ENCODE data around the gene ZNF213.

DNA sequence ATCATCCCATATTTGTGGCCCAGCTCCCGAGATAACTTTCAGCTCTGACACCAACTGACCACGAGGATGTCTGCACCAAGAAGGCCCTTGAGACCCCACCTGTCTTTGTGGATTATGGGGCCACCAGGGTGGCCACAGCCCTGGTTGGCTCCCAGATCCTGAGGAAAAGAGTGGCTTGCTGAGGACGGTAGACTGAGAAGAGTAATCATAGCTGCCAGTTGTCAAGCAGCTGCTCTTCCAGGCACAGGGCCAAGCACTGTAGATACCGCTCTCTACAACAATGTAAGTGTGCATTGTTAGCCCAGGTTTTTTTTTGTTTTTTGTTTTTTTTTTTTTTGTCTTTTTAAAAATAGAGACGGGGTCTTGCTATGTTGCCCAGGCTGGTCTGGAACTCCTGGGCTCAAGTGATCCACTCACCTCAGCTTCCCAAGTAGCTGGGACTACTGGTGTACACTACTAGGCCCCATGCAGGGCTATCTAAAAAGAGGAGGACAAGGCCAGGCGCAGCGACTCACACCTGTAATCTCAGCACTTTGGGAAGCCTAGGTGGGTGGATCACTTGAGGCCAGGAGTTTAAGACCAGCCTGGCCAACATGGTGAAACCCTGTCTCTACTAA is 12.9 kb upstream of the ZNF213 start:
- TF ChIP-seq POLR2AphosphoS5 (IDR thresholded peaks at IDR 0.05; ENCODE audit: low read depth, low read length) (no peak), TCF7L2 (IDR thresholded peaks at IDR 0.05; ENCODE audit: low read depth, low read length) (no peak)
- TF ChIP-seq, protein P1, sequence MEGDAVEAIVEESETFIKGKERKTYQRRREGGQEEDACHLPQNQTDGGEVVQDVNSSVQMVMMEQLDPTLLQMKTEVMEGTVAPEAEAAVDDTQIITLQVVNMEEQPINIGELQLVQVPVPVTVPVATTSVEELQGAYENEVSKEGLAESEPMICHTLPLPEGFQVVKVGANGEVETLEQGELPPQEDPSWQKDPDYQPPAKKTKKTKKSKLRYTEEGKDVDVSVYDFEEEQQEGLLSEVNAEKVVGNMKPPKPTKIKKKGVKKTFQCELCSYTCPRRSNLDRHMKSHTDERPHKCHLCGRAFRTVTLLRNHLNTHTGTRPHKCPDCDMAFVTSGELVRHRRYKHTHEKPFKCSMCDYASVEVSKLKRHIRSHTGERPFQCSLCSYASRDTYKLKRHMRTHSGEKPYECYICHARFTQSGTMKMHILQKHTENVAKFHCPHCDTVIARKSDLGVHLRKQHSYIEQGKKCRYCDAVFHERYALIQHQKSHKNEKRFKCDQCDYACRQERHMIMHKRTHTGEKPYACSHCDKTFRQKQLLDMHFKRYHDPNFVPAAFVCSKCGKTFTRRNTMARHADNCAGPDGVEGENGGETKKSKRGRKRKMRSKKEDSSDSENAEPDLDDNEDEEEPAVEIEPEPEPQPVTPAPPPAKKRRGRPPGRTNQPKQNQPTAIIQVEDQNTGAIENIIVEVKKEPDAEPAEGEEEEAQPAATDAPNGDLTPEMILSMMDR (IDR thresholded peaks at IDR 0.05): no peak
- TF ChIP-seq, protein P2, sequence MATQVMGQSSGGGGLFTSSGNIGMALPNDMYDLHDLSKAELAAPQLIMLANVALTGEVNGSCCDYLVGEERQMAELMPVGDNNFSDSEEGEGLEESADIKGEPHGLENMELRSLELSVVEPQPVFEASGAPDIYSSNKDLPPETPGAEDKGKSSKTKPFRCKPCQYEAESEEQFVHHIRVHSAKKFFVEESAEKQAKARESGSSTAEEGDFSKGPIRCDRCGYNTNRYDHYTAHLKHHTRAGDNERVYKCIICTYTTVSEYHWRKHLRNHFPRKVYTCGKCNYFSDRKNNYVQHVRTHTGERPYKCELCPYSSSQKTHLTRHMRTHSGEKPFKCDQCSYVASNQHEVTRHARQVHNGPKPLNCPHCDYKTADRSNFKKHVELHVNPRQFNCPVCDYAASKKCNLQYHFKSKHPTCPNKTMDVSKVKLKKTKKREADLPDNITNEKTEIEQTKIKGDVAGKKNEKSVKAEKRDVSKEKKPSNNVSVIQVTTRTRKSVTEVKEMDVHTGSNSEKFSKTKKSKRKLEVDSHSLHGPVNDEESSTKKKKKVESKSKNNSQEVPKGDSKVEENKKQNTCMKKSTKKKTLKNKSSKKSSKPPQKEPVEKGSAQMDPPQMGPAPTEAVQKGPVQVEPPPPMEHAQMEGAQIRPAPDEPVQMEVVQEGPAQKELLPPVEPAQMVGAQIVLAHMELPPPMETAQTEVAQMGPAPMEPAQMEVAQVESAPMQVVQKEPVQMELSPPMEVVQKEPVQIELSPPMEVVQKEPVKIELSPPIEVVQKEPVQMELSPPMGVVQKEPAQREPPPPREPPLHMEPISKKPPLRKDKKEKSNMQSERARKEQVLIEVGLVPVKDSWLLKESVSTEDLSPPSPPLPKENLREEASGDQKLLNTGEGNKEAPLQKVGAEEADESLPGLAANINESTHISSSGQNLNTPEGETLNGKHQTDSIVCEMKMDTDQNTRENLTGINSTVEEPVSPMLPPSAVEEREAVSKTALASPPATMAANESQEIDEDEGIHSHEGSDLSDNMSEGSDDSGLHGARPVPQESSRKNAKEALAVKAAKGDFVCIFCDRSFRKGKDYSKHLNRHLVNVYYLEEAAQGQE (IDR thresholded peaks at IDR 0.05; ENCODE audit: insufficient read depth in 1 of 2, low read depth in 2 of 2, low read length in 1 of 2): no peak

Measured in Panc1 (cell line).